Sigmoid colon (tissue), 7 donors: Measurements from ENCODE around the gene DGKI. TPM values are rescaled to one million over a fixed set of nuclear protein-coding genes. Genes with fewer than 3 reads are reported as not detected.

Source experiments
- DNase-seq: peaks from one replicate; pipeline ENCODE4 v3.0.0-alpha.2; 2019
- H3K27ac ChIP-seq, 4 donors: fragments of 200-600 bp; sonication (generic); one replicate each; pipeline ENCODE4 v1.5.1; 2016 to 2019; ENCODE audit warnings: mild to moderate bottlenecking in 1 of 4
- H3K27me3 ChIP-seq, 3 donors: fragments of 200-600 bp; sonication (generic); one replicate each; pipeline ENCODE4 v1.5.1; 2019; ENCODE audit warnings: mild to moderate bottlenecking in 1 of 3
- H3K36me3 ChIP-seq, 4 donors: fragments of 200-600 bp; sonication (generic); one replicate each; pipeline ENCODE4 v1.5.1; 2016 to 2019
- H3K4me1 ChIP-seq, 4 donors: fragments of 200-600 bp; sonication (generic); one replicate each; pipeline ENCODE4 v1.5.1; 2017 to 2019
- H3K4me3 ChIP-seq, 4 donors: fragments of 200-600 bp; sonication (generic); one replicate each; pipeline ENCODE4 v1.5.1; 2017 to 2019; ENCODE audit warnings: mild to moderate bottlenecking in 2 of 4, moderate library complexity in 1 of 4
- H3K9me3 ChIP-seq, 4 donors: fragments of 200-600 bp in 3 of 4; sonication (generic) in 3 of 4; one replicate each; pipeline versions ENCODE4 v1.5.1 to v1.6.1; 2013 to 2019
- EP300 ChIP-seq, 4 donors: sonication (generic); formaldehyde crosslinking; IDR thresholded peaks; one replicate each; pipeline ENCODE4 v1.6.1; 2017; ENCODE audit warnings: antibody characterized with exemption in 4 of 4
- POLR2A ChIP-seq, 2 donors: fragments of 450-650 bp; IDR thresholded peaks; one replicate each; pipeline ENCODE4 v1.6.1; 2016; ENCODE audit warnings: antibody characterized with exemption in 2 of 2, mild to moderate bottlenecking in 2 of 2, moderate library complexity in 2 of 2
- POLR2AphosphoS5 ChIP-seq, 4 donors: sonication (generic); formaldehyde crosslinking; IDR thresholded peaks; one replicate each; pipeline ENCODE4 v1.6.1; 2017; ENCODE audit warnings: antibody characterized with exemption in 4 of 4
- WGBS, 2 donors: extraction: QIAGEN DNeasy Blood & Tissue Kit; methylation state at CpG; one replicate each; pipeline ENCODE4 v1.1.7; 2013; 5-methylcytosine and 5-hydroxymethylcytosine counted together
- intact Hi-C: fragments of 100-400 bp; cut with DNase I; formaldehyde crosslinking; loops from one replicate; pipeline ENCODE4 v1.15.1; 2023
- polyA plus RNA-seq, 3 donors: library from polyadenylated mRNA; stranded (reverse); fragments of 200-250 nt; gene quantifications; one replicate each; pipeline ENCODE4 v1.2.3, GENCODE V29; 2013
- total RNA-seq, 4 donors: library from RNA; depleted of rRNA; stranded (reverse); fragments of >200 nt; gene quantifications; one replicate each; pipeline ENCODE4 v1.1.0, GENCODE V29; 2016
- TF ChIP-seq, protein P1 (sequence below), 4 experiments: fragments of 450-650 bp in 3 of 4; fragments of 200-600 bp in 1 of 4; IDR thresholded peaks; one replicate each; pipeline ENCODE4 v1.5.1; 2016 to 2019; ENCODE audit warnings: antibody characterized with exemption in 4 of 4, mild to moderate bottlenecking in 3 of 4, moderate library complexity in 2 of 4
- donor health status: healthy with polysubstance abuse.
- donor health status: Bipolar disorder and iron deficiency.
- donor health status: healthy.

DGKI gene
- total and polyA plus RNA-seq, 7 donors = 0.17 to 7.6 (median 1.0) TPM; not detected in 1

DNA sequence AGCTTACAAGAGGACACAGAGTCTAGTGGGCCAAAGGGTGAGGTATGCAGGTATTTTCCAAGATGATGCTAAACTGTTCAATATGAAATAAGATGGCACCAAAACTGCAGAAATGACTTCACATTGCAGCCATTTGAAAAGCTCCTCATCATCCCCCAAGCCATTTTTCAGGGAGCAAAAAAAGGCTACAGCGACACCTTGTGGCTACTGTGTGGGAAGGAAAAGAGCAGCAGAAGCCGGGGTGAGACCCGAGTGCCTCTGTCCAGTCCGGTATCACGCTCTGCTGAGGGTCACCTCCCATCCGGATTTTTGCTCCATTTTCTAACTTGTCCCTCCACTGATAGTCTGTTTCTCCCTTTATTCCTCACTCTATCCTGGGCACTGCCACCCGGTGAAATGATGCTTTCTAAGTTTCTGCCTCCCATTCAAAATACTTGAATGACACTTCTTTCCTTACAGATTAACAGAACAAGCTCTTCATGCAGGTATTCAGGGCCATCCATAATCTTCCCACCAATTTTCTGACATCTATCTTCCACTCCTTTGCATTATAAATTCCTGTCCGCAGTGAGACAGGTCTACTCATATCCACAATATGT is 220.2 kb downstream of the DGKI start:
- intact Hi-C loops = no loop called here
- H3K9me3 ChIP-seq = no peaks in the 10 kb centered on the region
- 8 to 16% methylated on average over 8 of the region's 8 CpGs for WGBS, 2 donors
- H3K27ac ChIP-seq = no peak overlapping the region
- H3K4me3 ChIP-seq = no peak overlapping the region
- no peaks in the 10 kb centered on the region for H3K27me3 ChIP-seq
- no peak for DNase-seq
- no peaks in the 10 kb centered on the region for H3K36me3 ChIP-seq
- H3K4me1 ChIP-seq = no peaks in the 10 kb centered on the region
- no peak for TF ChIP-seq POLR2A (IDR thresholded peaks at IDR 0.05)
- TF ChIP-seq, protein P1, sequence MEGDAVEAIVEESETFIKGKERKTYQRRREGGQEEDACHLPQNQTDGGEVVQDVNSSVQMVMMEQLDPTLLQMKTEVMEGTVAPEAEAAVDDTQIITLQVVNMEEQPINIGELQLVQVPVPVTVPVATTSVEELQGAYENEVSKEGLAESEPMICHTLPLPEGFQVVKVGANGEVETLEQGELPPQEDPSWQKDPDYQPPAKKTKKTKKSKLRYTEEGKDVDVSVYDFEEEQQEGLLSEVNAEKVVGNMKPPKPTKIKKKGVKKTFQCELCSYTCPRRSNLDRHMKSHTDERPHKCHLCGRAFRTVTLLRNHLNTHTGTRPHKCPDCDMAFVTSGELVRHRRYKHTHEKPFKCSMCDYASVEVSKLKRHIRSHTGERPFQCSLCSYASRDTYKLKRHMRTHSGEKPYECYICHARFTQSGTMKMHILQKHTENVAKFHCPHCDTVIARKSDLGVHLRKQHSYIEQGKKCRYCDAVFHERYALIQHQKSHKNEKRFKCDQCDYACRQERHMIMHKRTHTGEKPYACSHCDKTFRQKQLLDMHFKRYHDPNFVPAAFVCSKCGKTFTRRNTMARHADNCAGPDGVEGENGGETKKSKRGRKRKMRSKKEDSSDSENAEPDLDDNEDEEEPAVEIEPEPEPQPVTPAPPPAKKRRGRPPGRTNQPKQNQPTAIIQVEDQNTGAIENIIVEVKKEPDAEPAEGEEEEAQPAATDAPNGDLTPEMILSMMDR (IDR thresholded peaks at IDR 0.05) = peak; percentile 17 to 71 (median 42)

DNA sequence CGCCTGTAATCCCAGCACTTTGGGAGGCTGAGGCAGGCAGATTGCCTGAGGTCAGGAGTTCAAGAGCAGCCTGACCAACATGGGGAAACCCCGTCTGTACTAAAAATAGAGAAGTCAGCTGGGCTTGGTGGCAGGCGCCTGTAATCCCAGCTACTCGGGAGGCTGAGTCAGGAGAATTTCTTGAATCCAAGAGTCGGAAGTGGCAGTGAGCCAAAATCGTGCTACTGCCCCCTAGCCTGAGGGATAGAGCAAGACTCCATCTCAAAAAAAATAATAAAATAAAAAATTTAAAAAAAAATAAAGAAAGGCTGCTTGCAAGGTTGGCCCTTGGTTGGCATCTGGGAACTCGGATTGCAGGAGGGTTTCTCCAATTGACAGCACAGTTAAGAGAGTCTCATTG is 221.6 kb downstream of the DGKI start:
- H3K36me3 ChIP-seq = no peaks in the 10 kb centered on the region
- TF ChIP-seq POLR2A (IDR thresholded peaks at IDR 0.05) (no peak), POLR2AphosphoS5 (IDR thresholded peaks at IDR 0.05) (no peak), EP300 (IDR thresholded peaks at IDR 0.05) (no peak)
- TF ChIP-seq, protein P1 (IDR thresholded peaks at IDR 0.05) = no peak
- 70 to 79% methylated on average over 7 of the region's 7 CpGs for WGBS, 2 donors
- no peaks in the 10 kb centered on the region for H3K9me3 ChIP-seq
- no peaks in the 10 kb centered on the region for H3K27me3 ChIP-seq
- intact Hi-C loops = no loop called here
- DNase-seq = no peak
- no peak overlapping the region for H3K4me3 ChIP-seq
- H3K27ac ChIP-seq = no peak overlapping the region
- no peaks in the 10 kb centered on the region for H3K4me1 ChIP-seq

DNA sequence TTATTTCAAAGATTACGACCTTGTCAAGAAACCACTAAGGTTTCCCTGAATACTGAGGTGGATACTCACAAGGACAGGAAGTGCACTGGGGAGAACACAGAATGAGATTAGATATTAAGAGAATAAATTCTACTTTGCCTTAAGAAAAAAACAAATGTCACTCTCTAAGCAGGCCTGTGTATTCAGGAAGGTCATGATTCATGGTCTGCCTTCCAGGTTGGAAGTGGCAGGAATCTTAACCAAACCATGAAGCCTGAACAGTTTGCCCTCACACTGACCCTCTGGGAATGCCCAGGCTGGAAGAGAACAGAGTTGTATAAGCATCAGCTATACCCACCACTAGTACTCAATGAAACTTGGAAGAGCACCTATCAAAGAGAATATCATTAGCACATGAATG is 227.6 kb downstream of the DGKI start:
- no peak for TF ChIP-seq POLR2AphosphoS5 (IDR thresholded peaks at IDR 0.05)
- no peak for TF ChIP-seq EP300 (IDR thresholded peaks at IDR 0.05)
- TF ChIP-seq POLR2A (IDR thresholded peaks at IDR 0.05) = no peak
- TF ChIP-seq, protein P1 (IDR thresholded peaks at IDR 0.05) = no peak
- DNase-seq = no peak
- no peak overlapping the region for H3K27ac ChIP-seq
- H3K27me3 ChIP-seq = no peaks in the 10 kb centered on the region
- WGBS, 2 donors = 76 to 84% methylated on average over 1 of the region's 1 CpG
- intact Hi-C loops = no loop called here
- H3K9me3 ChIP-seq = no peaks in the 10 kb centered on the region
- no peaks in the 10 kb centered on the region for H3K4me1 ChIP-seq
- H3K4me3 ChIP-seq = no peak overlapping the region
- no peaks in the 10 kb centered on the region for H3K36me3 ChIP-seq

DNA sequence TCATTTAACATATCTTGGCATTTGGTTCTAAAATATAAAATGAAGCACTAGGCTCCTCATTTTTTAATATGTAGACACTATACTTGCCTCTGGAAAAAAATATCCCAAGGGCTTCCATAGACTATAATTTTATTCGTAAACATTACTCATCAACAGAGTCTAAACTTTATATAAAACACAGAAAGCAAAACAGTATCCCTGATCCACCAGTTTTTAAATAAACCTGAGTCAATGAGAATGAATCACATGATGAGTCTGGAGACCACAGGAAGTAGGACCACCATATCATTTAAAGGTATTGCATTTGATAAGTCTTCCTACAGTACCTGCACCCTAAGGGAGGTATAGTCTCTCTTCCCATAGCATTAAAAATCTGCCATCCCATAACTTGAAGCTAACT is 228.0 kb downstream of the DGKI start:
- Histone ChIP-seq H3K4me1 (no peaks in the 10 kb centered on the region), H3K27ac (no peak overlapping the region), H3K4me3 (no peak overlapping the region), H3K9me3 (no peaks in the 10 kb centered on the region), H3K27me3 (no peaks in the 10 kb centered on the region), H3K36me3 (no peaks in the 10 kb centered on the region)
- WGBS, 2 donors = 92 to 99% methylated on average over 1 of the region's 1 CpG
- intact Hi-C loops = no loop called here
- DNase-seq = no peak
- TF ChIP-seq, protein P1 (IDR thresholded peaks at IDR 0.05) = no peak
- TF ChIP-seq POLR2A (IDR thresholded peaks at IDR 0.05) (no peak), EP300 (IDR thresholded peaks at IDR 0.05) (no peak), POLR2AphosphoS5 (IDR thresholded peaks at IDR 0.05) (no peak)

DNA sequence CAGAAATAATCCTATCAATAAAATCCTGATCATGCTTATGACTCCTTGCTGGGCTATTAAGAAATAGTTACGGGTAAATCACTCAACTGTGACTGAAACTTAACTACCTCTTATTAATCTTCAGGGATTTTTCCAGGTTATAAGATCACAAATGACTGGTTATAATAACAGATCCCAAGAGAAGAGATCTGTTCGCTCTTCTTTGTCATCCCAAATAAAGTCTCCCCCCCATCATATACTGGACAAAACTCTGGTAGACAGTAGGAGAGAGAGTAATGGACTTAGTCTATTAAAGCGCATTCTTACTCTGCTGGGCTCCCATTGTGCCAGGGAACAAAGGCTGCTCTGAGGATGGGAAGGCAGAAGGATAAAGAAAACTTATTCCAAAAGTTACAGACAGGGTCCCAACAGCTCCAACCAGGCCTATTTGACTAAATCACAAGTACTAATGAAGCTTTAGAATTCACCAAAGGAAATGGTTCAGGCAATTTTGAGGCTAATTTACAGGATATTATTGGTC is 233.7 kb downstream of the DGKI start:
- no peak overlapping the region for H3K27ac ChIP-seq
- no peaks in the 10 kb centered on the region for H3K9me3 ChIP-seq
- TF ChIP-seq EP300 (IDR thresholded peaks at IDR 0.05) (no peak), POLR2A (IDR thresholded peaks at IDR 0.05) (no peak), POLR2AphosphoS5 (IDR thresholded peaks at IDR 0.05) (no peak)
- TF ChIP-seq, protein P1 (IDR thresholded peaks at IDR 0.05) = no peak
- 81 to 91% methylated on average over 3 of the region's 3 CpGs for WGBS, 2 donors
- intact Hi-C loops = no loop called here
- no peak for DNase-seq
- no peak overlapping the region for H3K4me3 ChIP-seq
- H3K4me1 ChIP-seq = no peaks in the 10 kb centered on the region
- H3K27me3 ChIP-seq = no peaks in the 10 kb centered on the region
- H3K36me3 ChIP-seq = no peaks in the 10 kb centered on the region
